GM23338 (cell line): Measurements from ENCODE around the gene SUSD4. TPM values are rescaled to one million over a fixed set of nuclear protein-coding genes. Genes with fewer than 3 reads are reported as not detected.
"Not testable (repeated sequence)": the region's sequence is repeated elsewhere in the genome, so short reads cannot be mapped to it uniquely, and the experiment has no call there.

Experiments
- ATAC-seq: fragments of 200-7000 bp; cut with Tn5 transposase; 3 replicates; pipeline ENCODE4 v1.9.1; 2020
- DNase-seq: peaks from one replicate; pipeline ENCODE4 v3.0.0-alpha.2; 2015; ENCODE audit warnings: low spot score
- H2AFZ ChIP-seq: fragments of 200-600 bp; sonication (generic); 2 replicates; pipeline ENCODE4 v1.8.0; 2016; ENCODE audit warnings: antibody characterized with exemption, mild to moderate bottlenecking, moderate library complexity
- H3F3A ChIP-seq: fragments of 200-600 bp; sonication (generic); replicated peaks from 2 replicates; pipeline ENCODE4 v1.8.0; 2017; ENCODE audit warnings: antibody characterized with exemption, mixed run types, low read depth
- H3K27ac ChIP-seq: fragments of 200-600 bp; sonication (generic); 2 replicates; pipeline ENCODE4 v1.6.1; 2016; ENCODE audit warnings: low read depth
- H3K27me3 ChIP-seq: fragments of 200-600 bp; sonication (generic); 2 replicates; pipeline ENCODE4 v1.8.0; 2016; ENCODE audit warnings: mild to moderate bottlenecking, mixed run types, moderate library complexity; ENCODE audit not compliant: insufficient read depth
- H3K36me3 ChIP-seq: fragments of 200-600 bp; sonication (generic); 2 replicates; pipeline ENCODE4 v1.8.0; 2016; ENCODE audit warnings: mild to moderate bottlenecking; ENCODE audit not compliant: insufficient read depth
- H3K4me1 ChIP-seq: fragments of 200-600 bp; sonication (generic); 2 replicates; pipeline ENCODE4 v1.8.0; 2016; ENCODE audit warnings: mild to moderate bottlenecking, moderate library complexity; ENCODE audit not compliant: insufficient read depth
- H3K4me2 ChIP-seq: fragments of 200-600 bp; sonication (generic); 2 replicates; pipeline ENCODE4 v1.7.1; 2017; ENCODE audit warnings: mixed run types
- H3K4me3 ChIP-seq: fragments of 200-600 bp; sonication (generic); 2 replicates; pipeline ENCODE4 v1.6.1; 2016; ENCODE audit warnings: mixed run types
- H3K79me2 ChIP-seq: fragments of 200-600 bp; sonication (generic); replicated peaks from 2 replicates; pipeline ENCODE4 v1.8.0; 2017; ENCODE audit warnings: mild to moderate bottlenecking; ENCODE audit not compliant: insufficient read depth
- H3K9me2 ChIP-seq: fragments of 200-600 bp; sonication (generic); 2 replicates; pipeline ENCODE4 v1.8.0; 2017; ENCODE audit not compliant: insufficient read depth
- H4K20me1 ChIP-seq: fragments of 200-600 bp; sonication (generic); replicated peaks from 2 replicates; pipeline ENCODE4 v1.8.0; 2017; ENCODE audit warnings: mild to moderate bottlenecking; ENCODE audit not compliant: insufficient read depth
- H3K27ac Mint-ChIP-seq: 2 replicates; pipeline ENCODE4 v1.8.0; 2020; ENCODE audit warnings: inconsistent platforms, mild to moderate bottlenecking, moderate library complexity, mixed read lengths
- H3K27me3 Mint-ChIP-seq: 3 replicates; pipeline ENCODE4 v1.8.0; 2022; ENCODE audit warnings: low read depth, mild to moderate bottlenecking, moderate library complexity, mixed read lengths, inconsistent platforms; ENCODE audit not compliant: insufficient read depth, poor library complexity
- H3K36me3 Mint-ChIP-seq: 3 replicates; pipeline ENCODE4 v1.8.0; 2021; ENCODE audit warnings: low read depth, mild to moderate bottlenecking, inconsistent platforms, moderate library complexity, mixed read lengths
- H3K4me1 Mint-ChIP-seq: 3 replicates; pipeline ENCODE4 v1.8.0; 2020; ENCODE audit warnings: mild to moderate bottlenecking, inconsistent platforms, mixed read lengths
- H3K4me3 Mint-ChIP-seq: 3 replicates; pipeline ENCODE4 v1.8.0; 2021; ENCODE audit warnings: moderate library complexity, mild to moderate bottlenecking, inconsistent platforms, mixed read lengths
- H3K9me3 Mint-ChIP-seq: 3 replicates; pipeline ENCODE4 v1.8.0; 2020; ENCODE audit warnings: moderate library complexity, mild to moderate bottlenecking, inconsistent platforms, mixed read lengths
- EZH2phosphoT487 ChIP-seq: fragments of 200-600 bp; sonication (generic); IDR thresholded peaks from one replicate; pipeline ENCODE4 v1.8.1; 2018; ENCODE audit warnings: antibody characterized with exemption; ENCODE audit not compliant: unreplicated experiment
- JUNB ChIP-seq: IDR thresholded peaks from one replicate; pipeline ENCODE4 v1.6.1; 2016; ENCODE audit warnings: antibody characterized with exemption; ENCODE audit not compliant: unreplicated experiment
- NANOG ChIP-seq: IDR thresholded peaks from 2 replicates; pipeline ENCODE4 v1.6.1; 2016; ENCODE audit warnings: antibody characterized with exemption, borderline replicate concordance
- POLR2AphosphoS5 ChIP-seq: IDR thresholded peaks from 2 replicates; pipeline ENCODE4 v1.6.1; 2016; ENCODE audit warnings: antibody characterized with exemption, low read depth
- STAT1 ChIP-seq: IDR thresholded peaks from one replicate; pipeline ENCODE4 v1.6.1; 2016; ENCODE audit warnings: antibody characterized with exemption; ENCODE audit not compliant: unreplicated experiment
- ZNF114 ChIP-seq: fragments of 250-450 bp; sonication (Bioruptor Pico); IDR thresholded peaks from 2 replicates; pipeline ENCODE4 v1.5.0; 2020; ENCODE audit warnings: mild to moderate bottlenecking, moderate library complexity
- ZNF331 ChIP-seq: fragments of 250-450 bp; sonication (Bioruptor Pico); IDR thresholded peaks from 2 replicates; pipeline ENCODE4 v1.5.0; 2020; ENCODE audit warnings: low read depth, mild to moderate bottlenecking, moderate library complexity
- polyA plus RNA-seq: library from polyadenylated mRNA; unstranded; fragments of >200 nt; fragmentation: Nextera tagmentation; extraction: Ambion mirVana; gene quantifications from 2 replicates; pipeline ENCODE4 v1.2.1, GENCODE V29; 2016
- total RNA-seq: library from RNA; depleted of rRNA; stranded (reverse); fragments of >200 nt; shearing (Covaris generic); gene quantifications from 2 replicates; pipeline ENCODE4 v1.2.3, GENCODE V29; 2014
- TF ChIP-seq, protein P1 (sequence below): fragments of 250-450 bp; sonication (Bioruptor Pico); IDR thresholded peaks from 2 replicates; pipeline ENCODE4 v1.5.0; 2020; ENCODE audit warnings: mild to moderate bottlenecking, moderate library complexity
- TF ChIP-seq, protein P2 (sequence below), 2 experiments: fragments of 200-600 bp in 1 of 2; sonication (generic) in 1 of 2; conservative IDR thresholded peaks; 2 replicates each; pipeline versions ENCODE4 v1.5.1 to v1.6.1; 2016 to 2017; ENCODE audit warnings: antibody characterized with exemption in 2 of 2, low read depth in 2 of 2, mild to moderate bottlenecking in 2 of 2, moderate library complexity in 1 of 2
- TF ChIP-seq, protein P3 (sequence below): IDR thresholded peaks from one replicate; pipeline ENCODE4 v1.6.1; 2018; ENCODE audit warnings: antibody characterized with exemption; ENCODE audit not compliant: unreplicated experiment

Gene SUSD4
- total and polyA plus RNA-seq, 2 experiments from 2014 or later = 2.3 to 3.6 TPM

DNA sequence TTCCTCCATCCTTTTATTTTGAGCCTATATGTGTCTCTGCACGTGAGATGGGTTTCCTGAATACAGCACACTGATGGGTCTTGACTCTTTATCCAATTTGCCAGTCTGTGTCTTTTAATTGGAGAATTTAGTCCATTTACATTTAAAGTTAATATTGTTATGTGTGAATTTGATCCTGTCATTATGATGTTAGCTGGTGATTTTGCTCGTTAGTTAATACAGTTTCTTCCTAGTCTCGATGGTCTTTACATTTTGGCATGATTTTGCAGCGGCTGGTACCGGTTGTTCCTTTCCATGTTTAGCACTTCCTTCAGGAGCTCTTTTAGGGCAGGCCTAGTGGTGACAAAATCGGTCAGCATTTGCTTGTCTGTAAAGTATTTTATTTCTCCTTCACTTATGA lies 35.4 kb upstream of the SUSD4 start:
- peaks cover 12% of the 10 kb centered on the region for H3K9me3 Mint-ChIP-seq

DNA sequence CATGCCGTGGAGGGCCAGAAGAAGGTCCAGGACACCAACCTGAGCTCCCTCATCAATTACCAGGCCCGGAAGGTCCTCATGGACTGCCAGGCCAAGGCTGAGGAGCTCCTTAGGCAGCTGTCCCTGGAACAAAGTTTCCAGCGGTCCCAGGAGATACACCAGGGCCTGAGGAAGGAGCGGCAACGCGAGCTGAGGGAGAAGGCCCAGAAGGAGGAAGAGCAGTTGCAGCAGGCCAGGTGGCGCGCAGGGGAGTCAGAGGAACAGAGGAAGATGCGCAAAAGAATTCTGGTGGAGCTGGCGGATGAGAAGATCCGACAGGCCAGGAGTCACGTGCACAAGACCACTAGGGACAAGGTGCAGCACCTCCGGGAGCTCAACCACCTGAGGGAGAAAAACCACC lies 30.7 kb upstream of the SUSD4 start:
- Histone ChIP-seq H3K9me2 (no peaks in the 10 kb centered on the region), H3K79me2 (no peaks in the 10 kb centered on the region), H3K27me3 (peaks cover 44% of the 10 kb centered on the region), H2AFZ (peak overlapping the region; percentile 95; the same call in 1 of the 2 replicates), H3K27ac (no peak overlapping the region), H3K4me3 (no peak overlapping the region), H3K36me3 (no peaks in the 10 kb centered on the region), H4K20me1 (no peaks in the 10 kb centered on the region), H3K4me2 (no peak overlapping the region), H3K4me1 (no peaks in the 10 kb centered on the region), H3F3A (no peaks in the 10 kb centered on the region)
- no peak for DNase-seq
- peaks cover 29% of the 10 kb centered on the region for H3K27me3 Mint-ChIP-seq
- H3K9me3 Mint-ChIP-seq = peaks cover 18% of the 10 kb centered on the region
- H3K36me3 Mint-ChIP-seq = peaks cover 14% of the 10 kb centered on the region; the same call in 2 of the 3 replicates
- H3K4me3 Mint-ChIP-seq = no peak overlapping the region
- peaks cover 3% of the 10 kb centered on the region; the same call in 1 of the 3 replicates for H3K4me1 Mint-ChIP-seq
- H3K27ac Mint-ChIP-seq = no peak overlapping the region
- ATAC-seq = no peak
- TF ChIP-seq ZNF114 (CRISPR knock-in tag) (no peak), STAT1 (no peak), NANOG (no peak), ZNF331 (CRISPR knock-in tag) (no peak), POLR2AphosphoS5 (no peak), EZH2phosphoT487 (no peak), JUNB (no peak)
- TF ChIP-seq, protein P1, sequence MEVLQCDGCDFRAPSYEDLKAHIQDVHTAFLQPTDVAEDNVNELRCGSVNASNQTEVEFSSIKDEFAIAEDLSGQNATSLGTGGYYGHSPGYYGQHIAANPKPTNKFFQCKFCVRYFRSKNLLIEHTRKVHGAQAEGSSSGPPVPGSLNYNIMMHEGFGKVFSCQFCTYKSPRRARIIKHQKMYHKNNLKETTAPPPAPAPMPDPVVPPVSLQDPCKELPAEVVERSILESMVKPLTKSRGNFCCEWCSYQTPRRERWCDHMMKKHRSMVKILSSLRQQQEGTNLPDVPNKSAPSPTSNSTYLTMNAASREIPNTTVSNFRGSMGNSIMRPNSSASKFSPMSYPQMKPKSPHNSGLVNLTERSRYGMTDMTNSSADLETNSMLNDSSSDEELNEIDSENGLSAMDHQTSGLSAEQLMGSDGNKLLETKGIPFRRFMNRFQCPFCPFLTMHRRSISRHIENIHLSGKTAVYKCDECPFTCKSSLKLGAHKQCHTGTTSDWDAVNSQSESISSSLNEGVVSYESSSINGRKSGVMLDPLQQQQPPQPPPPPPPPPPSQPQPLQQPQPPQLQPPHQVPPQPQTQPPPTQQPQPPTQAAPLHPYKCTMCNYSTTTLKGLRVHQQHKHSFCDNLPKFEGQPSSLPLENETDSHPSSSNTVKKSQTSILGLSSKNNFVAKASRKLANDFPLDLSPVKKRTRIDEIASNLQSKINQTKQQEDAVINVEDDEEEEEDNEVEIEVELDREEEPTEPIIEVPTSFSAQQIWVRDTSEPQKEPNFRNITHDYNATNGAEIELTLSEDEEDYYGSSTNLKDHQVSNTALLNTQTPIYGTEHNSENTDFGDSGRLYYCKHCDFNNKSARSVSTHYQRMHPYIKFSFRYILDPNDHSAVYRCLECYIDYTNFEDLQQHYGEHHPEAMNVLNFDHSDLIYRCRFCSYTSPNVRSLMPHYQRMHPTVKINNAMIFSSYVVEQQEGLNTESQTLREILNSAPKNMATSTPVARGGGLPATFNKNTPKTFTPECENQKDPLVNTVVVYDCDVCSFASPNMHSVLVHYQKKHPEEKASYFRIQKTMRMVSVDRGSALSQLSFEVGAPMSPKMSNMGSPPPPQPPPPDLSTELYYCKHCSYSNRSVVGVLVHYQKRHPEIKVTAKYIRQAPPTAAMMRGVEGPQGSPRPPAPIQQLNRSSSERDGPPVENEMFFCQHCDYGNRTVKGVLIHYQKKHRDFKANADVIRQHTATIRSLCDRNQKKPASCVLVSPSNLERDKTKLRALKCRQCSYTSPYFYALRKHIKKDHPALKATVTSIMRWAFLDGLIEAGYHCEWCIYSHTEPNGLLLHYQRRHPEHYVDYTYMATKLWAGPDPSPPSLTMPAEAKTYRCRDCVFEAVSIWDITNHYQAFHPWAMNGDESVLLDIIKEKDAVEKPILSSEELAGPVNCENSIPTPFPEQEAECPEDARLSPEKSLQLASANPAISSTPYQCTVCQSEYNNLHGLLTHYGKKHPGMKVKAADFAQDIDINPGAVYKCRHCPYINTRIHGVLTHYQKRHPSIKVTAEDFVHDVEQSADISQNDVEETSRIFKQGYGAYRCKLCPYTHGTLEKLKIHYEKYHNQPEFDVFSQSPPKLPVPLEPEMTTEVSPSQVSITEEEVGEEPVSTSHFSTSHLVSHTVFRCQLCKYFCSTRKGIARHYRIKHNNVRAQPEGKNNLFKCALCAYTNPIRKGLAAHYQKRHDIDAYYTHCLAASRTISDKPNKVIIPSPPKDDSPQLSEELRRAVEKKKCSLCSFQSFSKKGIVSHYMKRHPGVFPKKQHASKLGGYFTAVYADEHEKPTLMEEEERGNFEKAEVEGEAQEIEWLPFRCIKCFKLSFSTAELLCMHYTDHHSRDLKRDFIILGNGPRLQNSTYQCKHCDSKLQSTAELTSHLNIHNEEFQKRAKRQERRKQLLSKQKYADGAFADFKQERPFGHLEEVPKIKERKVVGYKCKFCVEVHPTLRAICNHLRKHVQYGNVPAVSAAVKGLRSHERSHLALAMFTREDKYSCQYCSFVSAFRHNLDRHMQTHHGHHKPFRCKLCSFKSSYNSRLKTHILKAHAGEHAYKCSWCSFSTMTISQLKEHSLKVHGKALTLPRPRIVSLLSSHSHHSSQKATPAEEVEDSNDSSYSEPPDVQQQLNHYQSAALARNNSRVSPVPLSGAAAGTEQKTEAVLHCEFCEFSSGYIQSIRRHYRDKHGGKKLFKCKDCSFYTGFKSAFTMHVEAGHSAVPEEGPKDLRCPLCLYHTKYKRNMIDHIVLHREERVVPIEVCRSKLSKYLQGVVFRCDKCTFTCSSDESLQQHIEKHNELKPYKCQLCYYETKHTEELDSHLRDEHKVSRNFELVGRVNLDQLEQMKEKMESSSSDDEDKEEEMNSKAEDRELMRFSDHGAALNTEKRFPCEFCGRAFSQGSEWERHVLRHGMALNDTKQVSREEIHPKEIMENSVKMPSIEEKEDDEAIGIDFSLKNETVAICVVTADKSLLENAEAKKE (CRISPR knock-in tag) = no peak
- TF ChIP-seq, protein P2, sequence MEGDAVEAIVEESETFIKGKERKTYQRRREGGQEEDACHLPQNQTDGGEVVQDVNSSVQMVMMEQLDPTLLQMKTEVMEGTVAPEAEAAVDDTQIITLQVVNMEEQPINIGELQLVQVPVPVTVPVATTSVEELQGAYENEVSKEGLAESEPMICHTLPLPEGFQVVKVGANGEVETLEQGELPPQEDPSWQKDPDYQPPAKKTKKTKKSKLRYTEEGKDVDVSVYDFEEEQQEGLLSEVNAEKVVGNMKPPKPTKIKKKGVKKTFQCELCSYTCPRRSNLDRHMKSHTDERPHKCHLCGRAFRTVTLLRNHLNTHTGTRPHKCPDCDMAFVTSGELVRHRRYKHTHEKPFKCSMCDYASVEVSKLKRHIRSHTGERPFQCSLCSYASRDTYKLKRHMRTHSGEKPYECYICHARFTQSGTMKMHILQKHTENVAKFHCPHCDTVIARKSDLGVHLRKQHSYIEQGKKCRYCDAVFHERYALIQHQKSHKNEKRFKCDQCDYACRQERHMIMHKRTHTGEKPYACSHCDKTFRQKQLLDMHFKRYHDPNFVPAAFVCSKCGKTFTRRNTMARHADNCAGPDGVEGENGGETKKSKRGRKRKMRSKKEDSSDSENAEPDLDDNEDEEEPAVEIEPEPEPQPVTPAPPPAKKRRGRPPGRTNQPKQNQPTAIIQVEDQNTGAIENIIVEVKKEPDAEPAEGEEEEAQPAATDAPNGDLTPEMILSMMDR (conservative IDR thresholded peaks at IDR 0.05; ENCODE audit: low read depth in 2 of 2) = no peak
- TF ChIP-seq, protein P3, sequence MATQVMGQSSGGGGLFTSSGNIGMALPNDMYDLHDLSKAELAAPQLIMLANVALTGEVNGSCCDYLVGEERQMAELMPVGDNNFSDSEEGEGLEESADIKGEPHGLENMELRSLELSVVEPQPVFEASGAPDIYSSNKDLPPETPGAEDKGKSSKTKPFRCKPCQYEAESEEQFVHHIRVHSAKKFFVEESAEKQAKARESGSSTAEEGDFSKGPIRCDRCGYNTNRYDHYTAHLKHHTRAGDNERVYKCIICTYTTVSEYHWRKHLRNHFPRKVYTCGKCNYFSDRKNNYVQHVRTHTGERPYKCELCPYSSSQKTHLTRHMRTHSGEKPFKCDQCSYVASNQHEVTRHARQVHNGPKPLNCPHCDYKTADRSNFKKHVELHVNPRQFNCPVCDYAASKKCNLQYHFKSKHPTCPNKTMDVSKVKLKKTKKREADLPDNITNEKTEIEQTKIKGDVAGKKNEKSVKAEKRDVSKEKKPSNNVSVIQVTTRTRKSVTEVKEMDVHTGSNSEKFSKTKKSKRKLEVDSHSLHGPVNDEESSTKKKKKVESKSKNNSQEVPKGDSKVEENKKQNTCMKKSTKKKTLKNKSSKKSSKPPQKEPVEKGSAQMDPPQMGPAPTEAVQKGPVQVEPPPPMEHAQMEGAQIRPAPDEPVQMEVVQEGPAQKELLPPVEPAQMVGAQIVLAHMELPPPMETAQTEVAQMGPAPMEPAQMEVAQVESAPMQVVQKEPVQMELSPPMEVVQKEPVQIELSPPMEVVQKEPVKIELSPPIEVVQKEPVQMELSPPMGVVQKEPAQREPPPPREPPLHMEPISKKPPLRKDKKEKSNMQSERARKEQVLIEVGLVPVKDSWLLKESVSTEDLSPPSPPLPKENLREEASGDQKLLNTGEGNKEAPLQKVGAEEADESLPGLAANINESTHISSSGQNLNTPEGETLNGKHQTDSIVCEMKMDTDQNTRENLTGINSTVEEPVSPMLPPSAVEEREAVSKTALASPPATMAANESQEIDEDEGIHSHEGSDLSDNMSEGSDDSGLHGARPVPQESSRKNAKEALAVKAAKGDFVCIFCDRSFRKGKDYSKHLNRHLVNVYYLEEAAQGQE = no peak

More for the DNA sequence above, 35.4 kb upstream of the SUSD4 start:
- not testable (repeated sequence) for ATAC-seq, H3K4me1 Mint-ChIP-seq, H3F3A ChIP-seq, H3K9me2 ChIP-seq, H3K27ac Mint-ChIP-seq, H3K36me3 ChIP-seq, H3K27me3 ChIP-seq, H3K27ac ChIP-seq, H3K4me1 ChIP-seq, H3K79me2 ChIP-seq, DNase-seq, H3K4me3 ChIP-seq, H2AFZ ChIP-seq, H4K20me1 ChIP-seq, H3K4me3 Mint-ChIP-seq, H3K27me3 Mint-ChIP-seq, H3K4me2 ChIP-seq
- peaks cover 13% of the 10 kb centered on the region; the same call in 2 of the 3 replicates for H3K36me3 Mint-ChIP-seq
